ENCODE measurements around the gene FOXS1.

The FOXS1 gene

DNA sequence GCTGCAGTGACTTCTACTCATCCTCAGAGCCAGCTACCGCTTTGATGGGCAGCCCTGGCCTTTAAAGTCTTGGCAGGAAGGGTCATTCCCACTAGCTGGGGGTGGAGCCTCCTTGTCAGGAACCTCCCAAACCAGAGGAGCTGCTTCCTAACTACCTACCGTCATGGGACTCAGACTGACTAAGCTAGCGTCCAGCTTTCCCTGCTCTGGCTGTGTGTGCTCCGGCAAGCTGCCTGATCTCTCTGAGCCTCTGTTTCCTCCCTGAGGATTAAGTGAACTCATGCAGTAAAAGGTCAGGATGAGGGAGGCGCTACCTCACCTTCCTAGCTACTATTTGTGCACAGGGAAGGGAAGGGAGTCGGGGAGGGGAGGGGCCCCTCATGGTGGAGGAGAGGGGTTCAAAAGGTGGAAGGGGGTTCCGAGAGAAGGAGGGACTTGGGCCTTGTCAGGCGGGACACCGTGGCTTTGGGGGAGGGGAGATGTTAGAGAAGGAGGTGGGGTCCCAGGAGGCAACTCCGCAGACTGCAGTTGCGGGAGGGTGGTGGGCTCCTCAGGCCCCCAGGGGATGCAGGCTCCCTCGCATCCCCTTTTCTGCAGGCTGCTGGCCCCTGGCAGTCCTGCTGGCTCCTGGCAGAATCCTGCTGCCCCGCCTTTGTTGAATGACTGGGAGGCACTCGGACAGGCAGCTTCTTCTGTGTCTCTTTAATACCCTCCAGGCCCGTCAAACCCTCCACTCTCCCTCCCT lies 15.2 kb upstream of the FOXS1 start:
- DNase-seq: no peak

DNA sequence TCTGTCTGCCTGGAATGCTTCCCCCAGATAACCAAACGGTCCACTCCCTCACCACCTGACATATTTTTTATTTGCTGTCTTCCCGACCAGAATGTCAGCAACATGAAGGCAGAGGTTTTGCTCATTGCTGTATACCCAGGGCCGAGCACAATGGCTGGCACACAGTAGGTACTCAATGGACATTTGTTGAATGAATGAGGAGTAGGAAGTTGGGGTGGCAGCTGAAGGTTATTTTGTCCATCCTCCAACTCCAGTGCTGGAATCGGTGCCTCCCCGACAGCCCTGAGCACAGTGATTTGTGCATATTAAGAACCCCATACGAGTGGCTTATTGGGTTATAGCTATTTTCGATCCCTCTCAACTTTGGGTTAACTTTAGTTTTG lies 14.6 kb upstream of the FOXS1 start:
- DNase-seq: no peak

DNA sequence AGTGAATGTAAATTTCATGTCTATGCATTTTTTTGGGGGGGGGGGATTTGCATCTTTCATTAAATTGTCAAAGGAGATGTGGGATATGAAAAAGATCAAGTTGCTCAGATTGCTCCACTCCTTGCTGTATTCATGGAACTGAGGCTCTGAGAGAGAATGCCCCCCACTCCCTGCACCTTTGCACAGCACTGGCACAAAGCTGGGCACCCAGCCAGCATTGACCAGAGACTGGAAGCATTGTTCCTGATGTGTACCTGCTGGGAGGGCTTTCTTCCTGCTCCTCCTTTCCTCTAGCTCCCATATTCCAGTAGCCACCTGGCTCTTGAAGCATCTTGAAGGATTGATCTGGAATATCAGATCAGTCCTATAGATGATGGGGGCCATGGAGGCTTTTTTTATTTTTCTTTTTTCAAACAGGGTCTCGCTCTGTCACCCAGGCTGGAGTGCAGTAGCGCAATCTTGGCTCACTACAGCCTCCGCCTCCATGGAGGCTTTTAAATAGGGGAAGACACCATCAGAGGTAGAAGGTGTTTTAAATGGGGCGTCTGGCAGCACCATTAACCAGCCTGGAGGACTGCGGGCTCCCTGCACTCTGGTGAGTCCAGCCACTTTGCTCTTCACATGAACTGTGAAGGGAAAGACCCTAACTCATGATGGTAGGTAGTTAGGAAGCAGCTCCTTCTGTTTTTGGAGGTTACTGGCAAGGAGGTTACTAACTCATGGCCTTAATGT lies 14.0 kb upstream of the FOXS1 start:
- no peak for DNase-seq

DNA sequence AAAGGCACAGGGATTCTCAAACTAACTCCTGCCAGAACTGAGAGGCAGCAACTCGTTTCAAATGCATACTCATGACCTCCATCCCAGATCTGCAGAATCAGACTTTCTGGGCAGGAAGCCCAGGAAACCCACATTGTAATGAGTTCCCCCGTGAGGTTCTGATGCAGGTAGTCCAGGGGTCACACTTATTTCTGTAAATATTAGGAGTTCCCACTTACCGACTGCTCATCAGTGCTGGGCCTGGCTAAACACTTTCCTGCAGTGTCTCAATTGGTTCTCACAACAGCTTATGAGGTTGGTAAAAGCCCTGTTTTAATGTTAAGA lies 13.3 kb upstream of the FOXS1 start:
- no peak for DNase-seq

DNA sequence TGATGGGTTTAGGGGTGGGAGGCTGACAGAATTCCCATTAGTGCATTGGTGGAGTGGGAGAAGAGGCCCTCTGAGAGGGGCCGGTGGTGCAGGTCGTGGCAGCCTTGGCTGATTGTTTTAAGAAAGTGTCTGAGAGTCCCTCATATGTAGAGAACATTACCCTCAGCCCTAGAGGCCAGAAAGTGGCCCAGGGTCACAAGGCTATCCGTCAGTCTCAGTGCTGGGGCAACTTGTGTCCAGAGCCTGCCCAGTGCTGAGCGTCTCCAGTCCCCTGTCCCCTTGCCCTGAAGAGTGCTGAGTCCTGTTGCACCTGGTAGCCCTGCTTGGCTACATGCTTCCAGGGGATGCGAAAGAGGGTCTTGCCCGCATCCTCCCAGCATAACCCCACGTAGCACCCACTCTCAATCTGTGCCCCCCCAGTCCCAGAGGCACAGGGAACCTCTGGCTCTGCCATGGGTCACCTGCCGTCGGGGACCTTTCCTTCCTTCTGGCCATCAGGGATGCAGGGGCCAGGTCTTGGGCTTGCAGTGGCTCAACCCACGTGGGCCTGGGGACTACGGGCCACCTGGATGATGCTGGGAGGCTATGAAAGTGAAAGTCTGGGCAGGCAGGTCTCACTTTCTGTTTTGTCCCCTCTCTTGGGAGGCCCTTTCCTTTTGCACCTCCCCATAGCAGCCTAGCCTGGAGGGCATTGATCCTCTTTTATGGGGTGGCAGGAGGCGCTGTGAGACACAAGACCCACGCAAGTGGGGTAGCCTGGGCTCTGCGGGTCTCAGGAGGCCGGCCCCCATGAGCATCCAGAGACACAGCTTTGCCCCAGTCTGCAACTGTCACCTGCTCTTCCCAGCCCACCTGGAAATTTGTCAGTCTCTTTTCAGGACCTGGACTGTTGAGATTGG lies 12.7 kb upstream of the FOXS1 start:
- no peak for DNase-seq

DNA sequence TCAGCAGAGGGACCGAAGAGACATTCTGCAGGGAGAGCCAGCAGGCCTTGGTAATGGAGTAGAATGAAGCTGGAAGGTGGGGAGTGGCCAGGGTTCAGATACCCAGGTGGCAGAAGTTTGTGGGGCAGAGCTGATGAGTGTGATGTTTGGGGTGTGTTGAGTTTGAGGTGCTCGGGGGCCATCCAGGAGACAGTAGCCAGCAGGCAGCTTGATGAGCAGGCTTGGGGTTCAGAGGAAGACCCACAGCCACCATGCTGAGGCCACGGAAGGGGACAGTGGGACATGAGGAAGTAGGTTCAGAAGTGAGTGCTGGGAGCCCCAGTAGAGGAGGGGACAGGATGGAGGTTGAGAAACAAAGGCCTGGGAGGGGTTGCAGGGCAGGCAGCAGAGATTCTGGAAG lies 11.1 kb upstream of the FOXS1 start:
- no peak for DNase-seq

DNA sequence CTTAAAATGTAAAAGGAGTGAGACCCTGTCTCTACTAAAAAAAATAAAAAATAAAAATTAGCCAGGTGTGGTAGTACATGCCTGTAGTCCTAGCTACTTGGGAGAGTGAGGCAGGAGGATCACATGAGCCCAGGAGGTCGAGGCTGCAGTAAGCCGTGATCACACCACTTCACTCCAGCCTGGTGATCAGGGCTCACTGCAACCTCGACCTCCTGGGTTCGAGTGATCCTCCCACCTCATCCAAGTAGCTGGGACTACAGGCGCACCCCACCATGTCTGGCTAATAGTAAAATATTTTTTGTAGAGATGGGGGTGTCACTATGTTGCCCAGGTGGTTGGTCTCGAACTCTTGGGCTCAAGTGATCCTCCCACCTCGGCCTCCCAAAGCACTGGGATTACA lies 8.1 kb upstream of the FOXS1 start:
- DNase-seq: no peak

DNA sequence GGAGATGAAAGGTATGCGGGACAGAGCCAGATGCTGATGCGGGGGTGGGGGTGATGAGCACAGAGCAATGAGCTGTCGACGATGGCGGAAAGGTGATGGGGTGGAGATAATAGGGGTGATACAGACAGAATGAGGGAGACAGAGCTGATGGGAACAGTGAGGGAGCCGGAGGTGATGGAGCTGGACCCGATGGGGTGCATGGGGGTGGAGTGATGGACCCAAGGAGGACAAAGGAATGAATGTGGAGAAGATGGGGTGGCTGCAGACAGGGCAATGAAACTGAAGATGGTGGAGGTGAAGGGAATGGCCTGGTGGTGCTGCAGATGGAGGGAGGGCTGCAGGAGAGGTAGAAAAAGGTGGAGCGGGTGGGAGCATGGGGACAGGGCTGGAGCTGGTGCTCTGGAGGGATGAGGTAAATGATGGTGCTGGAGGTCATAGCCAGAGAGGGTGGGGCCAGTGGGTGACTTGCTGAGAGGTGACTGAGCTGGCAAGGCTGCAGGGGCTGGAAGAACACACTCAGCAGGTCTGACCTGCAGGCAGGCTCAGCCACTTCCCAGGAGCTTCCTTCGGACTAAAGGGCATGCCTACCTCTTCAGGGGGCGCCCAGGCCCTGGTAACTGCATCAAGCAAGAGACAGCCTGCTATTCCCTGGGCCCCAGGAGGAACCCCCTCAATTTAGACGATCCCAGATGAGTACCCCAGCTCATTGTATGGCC lies 6.0 kb upstream of the FOXS1 start:
- DNase-seq: no peak

DNA sequence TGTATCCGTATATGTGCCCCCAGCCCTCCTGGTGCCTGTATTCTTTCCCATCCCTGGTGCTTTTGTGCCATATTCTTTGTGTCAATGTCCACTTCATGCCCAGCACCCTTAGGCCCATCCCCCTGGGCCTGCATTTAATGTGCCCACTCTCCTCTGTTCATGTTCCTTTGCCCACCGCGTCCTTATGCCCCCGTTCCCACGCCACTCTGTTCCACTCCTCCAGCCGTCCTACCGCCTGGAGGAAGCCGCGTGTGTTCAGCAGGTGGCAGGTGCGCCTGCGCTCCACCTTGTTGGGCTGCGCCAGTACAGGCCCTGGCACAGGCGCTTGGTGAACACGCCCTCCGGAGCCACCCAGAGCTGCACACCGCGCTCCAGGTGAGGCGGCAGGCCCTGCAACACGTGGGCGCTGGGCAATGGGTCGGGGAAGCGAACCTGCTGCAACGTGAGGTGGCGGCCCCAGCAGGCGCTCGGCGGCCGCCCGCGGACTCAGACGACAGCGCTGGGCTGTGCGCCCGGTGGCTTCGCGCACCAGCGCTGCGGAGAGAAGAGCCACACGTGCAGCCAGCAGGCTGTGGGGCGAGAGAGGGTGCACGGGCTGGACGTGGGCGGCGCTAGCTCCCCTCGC lies 4.0 kb upstream of the FOXS1 start:
- no peak for DNase-seq

DNA sequence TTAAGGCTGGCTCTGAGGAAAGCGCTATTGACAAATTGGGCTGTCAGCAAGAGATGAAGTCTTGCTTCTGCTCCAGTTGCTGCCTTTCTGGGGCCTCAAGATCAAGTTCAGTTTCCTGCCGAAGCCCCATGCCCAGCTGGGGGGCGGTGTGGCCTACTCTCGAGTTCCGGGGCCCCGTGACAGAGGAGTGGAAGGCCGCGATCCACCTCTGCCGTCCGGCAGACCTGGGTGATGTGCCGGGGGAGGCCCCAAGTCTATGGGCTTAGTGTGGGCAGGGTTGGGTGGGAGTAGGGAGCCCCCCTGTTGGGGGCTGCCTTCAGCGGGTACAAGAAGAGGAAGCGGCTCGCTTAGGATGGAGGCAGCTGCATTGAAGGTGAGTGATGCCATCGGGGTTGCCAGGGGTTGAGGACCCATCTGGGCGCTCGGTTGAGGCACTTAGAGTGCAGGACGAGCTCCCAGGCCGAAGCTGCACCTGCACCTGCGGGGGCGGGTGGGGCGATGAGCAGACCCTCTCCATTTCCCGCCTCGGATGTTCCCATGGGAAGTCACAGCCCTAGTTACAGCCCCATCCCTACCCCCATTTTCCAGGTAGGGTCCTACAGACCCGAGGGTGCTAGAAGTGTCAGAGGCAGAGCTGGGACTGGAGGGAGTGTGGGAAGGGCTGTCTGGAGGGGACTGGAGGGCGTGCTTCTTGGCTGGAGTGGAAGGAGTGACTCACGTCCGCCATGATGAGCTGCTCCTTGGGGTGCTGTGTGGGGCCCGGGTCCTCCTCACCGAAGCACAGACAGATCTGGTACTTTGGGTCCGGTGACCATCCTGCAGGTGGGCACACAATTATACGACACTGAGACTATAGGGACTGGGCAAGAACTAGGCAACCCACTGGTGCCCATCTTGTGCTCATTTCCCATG lies 2.9 kb upstream of the FOXS1 start:
- no peak for DNase-seq

DNA sequence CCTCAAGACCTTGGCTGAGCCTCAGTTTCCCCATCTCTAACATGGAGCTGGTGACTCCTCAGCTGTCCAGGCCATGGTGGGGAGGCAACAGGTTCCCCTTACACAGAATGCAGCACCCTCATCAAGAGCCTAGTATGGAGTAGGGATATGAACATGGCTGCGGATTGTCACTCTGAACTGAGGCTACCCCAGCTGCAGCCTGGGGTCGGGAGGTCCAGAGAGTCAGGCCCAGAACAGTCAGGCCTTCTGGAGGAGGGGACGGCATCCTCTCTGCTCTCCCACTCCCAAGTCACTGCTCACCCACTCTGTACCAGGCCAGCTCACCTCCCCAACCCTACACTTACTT lies 1.4 kb upstream of the FOXS1 start:
- no peak for DNase-seq

DNA sequence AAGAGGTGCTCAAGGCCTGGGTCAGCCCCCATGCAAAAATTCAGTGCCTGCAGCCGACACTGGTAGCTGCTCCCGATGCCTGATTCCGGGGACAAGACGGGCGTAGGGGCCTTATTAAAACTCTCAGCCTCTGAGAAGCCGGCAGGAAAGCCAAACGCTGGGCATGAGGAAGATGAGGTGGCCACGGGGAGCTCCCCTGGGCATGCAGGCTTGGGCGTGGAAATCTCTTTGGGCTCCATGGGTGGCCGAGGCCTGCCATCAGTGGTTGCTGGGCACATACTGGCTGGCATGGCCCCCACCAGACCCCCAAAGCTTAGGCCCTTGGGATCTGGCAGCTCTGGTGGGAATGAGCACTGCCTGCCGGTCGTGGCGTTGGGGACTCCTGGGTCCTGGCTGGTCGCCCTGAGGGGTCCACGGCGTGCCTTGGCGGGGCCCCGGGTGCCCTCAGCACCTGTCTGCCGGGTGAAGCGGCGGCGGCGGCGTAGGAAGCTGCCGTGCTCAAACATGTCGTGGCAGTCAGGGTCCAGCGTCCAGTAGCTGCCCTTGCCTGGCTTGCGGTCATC lies 586 bp downstream of the FOXS1 start:
- no peak for DNase-seq

DNA sequence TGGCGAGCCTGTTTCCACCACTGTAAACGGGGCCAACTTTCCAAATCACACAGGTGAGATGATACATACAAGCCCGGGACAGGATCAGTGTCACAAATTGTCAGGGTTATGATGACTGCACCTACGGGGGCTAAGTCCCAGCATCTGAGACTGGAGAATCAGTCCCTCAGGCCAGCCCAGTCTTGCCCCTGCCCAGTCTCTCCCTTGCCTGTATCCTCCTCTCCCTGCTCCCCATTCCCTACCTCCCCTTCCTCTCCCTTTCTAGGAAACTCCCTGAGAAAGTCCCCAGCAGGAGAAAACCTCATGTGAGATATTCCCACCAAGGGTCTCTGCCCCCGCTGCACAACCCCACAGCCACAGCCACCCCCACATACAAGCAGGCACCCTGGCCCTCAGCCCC lies 1.5 kb downstream of the FOXS1 start:
- no peak for DNase-seq

DNA sequence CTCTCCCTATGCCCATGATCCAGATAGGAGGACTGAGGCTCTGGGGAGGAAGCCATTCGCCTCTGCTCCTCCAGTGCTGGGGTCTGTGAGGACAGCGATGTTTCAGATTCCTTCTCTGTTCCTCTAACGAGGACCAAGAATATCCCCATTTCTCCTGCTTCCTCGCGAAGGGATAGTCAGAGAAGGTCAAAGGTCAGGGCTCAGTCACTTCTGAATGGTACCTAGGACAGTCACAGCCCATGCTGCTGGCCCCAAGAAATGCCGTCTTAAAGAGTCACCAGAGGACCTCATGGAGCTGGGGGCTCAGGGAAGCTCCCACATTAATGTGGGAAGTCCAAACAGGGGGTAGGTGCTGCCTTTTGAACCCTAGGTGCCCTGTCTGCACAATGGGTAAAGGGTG lies 2.1 kb downstream of the FOXS1 start:
- DNase-seq: no peak

DNA sequence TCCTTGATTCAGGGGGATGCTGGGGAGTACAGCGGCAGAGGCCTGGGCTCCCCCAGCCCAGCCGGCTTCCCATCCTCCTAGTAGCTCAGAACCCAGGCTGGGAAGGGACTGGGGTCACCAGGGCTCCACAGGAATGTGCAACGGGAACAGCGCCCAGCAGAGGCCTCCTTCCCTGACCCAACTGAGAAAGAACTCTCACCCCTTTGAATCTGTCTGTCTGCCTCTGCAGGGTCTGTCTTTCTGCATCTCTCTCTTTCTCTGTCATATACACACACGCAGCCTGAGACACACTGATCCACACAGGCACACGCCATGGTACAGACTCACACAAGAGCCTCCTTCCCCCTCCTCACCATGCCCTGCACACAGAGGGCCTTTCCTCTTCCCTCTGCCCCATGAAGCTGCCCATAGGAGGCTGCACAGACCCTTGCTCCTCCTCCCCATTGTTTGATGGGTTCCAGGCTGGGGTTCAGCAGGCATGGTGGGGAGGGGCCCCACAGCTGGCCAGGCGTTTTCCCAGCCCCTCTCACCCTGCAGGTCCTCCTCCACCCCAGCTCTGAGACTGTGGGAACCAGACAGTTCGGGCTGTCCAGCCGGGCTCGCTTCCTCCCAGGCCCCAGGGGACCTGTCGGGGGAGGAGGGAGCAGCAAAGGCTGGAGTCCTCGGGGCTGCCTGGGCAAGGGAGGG lies 2.8 kb downstream of the FOXS1 start:
- DNase-seq: no peak

DNA sequence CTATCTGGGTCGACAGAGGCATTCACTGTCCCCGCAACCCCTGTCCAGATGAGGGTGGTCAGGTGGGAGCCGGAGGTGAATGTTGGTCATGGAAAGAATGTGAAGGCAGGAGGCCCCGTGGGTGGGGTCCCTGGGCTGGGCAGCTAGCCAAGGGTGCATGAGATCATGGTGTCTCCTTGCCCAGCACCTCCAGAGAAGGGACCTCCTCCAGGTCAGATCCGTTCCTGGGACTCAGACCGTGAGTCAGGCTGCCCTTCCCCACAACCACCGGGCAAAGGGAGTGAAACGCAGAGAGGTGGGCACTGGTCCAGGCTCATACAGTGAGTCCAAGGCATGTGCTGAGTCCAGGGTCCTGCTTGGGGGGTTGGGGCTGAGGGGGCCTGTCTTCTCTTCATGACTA lies 3.5 kb downstream of the FOXS1 start:
- DNase-seq: no peak

DNA sequence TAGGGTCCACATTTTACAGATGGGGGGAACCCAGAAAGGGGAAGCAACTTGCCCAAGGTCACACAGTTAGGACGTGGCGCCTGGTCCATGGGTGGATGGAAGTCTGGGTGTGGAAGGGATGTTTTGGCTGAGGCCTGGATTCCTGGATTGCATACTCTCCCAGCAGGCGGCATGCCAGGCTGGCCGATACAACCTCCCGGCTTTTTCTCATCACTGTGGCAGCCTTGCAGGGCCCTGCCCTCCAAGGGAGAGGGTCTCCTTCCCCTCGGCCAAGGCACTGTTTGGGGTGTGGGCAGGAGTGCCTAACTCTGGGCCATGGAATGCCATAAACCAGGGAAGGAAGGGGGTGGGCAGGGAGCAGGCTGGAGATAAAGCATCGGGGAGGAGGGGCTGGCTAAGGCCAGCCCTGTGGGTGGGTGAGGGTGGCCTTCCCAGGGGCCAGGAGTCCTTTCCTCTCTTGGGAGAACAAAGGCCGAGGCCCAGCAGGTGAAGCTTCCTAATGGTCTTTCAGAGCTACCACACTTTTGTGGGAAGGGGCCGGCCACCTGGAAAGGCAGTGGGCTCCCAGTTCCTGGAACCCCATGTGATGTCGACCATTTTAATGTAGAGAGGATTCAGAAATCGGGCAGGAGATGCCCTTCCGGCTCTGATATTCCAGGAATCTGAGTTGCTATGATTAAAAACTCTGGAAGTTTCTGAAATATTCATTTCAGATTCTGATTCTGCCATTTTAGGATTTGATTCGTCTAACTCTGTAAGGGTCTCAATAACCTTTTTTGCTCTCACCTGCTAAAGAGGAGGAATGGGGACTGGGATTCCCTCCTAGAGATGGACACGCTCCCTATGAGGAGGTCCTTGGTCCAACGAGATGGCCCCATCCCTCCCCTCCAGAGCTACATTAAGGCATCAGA lies 4.2 kb downstream of the FOXS1 start:
- DNase-seq: no peak

DNA sequence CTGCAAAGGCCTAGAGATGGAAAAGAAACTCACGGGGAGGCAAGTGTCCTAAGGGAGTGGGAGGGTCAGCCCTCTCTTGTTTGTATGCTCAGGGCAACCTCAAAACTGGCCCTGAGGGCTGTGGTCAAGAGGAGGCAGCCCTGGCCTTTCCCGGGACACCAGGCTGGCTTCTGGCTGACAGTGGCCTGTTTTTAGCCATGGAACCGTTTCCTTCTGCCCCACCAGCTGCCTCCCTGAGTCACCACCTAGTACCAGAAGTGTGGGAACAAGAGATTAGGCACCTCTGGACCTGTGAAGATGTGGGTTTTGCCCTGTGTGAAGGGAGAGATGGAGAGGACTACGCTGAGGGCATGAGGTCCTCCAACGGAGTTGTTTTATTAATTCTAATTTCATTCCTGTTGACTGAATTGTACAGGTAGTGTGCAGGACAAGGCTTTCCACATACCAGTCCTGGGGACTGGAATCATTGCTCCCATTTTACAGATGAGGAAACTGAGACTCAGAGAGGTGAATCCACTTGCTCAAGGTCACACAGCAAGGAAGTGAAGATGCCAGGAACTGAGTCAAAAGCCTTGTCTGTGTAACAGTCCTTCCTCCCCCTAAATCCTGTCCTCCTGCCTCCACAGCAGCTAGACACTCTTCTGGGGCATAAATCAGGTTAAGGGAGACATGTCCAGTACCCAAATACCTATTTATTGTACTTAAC lies 5.5 kb downstream of the FOXS1 start:
- no peak for DNase-seq

Data from CD4-positive, alpha-beta T cell treated with Interferon gamma for 1 hour (primary cell).